DND-41 (cell line): Measurements from ENCODE around the gene FZD4.

ENCODE experiments used
- ATAC-seq: fragments of 200-7000 bp; cut with Tn5 transposase; 3 replicates; pipeline ENCODE4 v1.9.1; 2021; ENCODE audit warnings: low read depth; ENCODE audit not compliant: insufficient read depth
- DNase-seq: peaks from one replicate; pipeline ENCODE4 v3.0.0-alpha.2; 2020
- H2AFZ ChIP-seq: 2 replicates; pipeline ENCODE4 v1.6.0; 2012; ENCODE audit warnings: low read depth, low read length
- H3K27ac ChIP-seq: 2 replicates; pipeline ENCODE4 v1.5.1; 2012; ENCODE audit warnings: low read length, inconsistent platforms
- H3K27me3 ChIP-seq: fragments of 200-600 bp; sonication (generic); 2 replicates; pipeline ENCODE4 v1.6.0; 2012; ENCODE audit warnings: low read length, mild to moderate bottlenecking, inconsistent platforms; ENCODE audit not compliant: insufficient read depth, poor library complexity
- H3K36me3 ChIP-seq: 2 replicates; pipeline ENCODE4 v1.5.1; 2012; ENCODE audit warnings: low read length, inconsistent platforms; ENCODE audit not compliant: insufficient read depth
- H3K4me1 ChIP-seq: 2 replicates; pipeline ENCODE4 v1.5.1; 2012; ENCODE audit warnings: mild to moderate bottlenecking, low read length; ENCODE audit not compliant: insufficient read depth
- H3K4me2 ChIP-seq: 2 replicates; pipeline ENCODE4 v1.6.0; 2012; ENCODE audit warnings: mild to moderate bottlenecking, moderate library complexity, low read length, inconsistent platforms; ENCODE audit not compliant: insufficient read depth
- H3K4me3 ChIP-seq, 2 experiments: fragments of 200-600 bp in 1 of 2; shearing (Covaris generic) in 1 of 2; 2 replicates each; pipeline ENCODE4 v1.5.1; 2012 to 2016; ENCODE audit warnings: inconsistent platforms in 2 of 2, low read length in 2 of 2, mild to moderate bottlenecking in 2 of 2, low read depth in 1 of 2, moderate library complexity in 1 of 2
- H3K79me2 ChIP-seq: 2 replicates; pipeline ENCODE4 v1.6.0; 2012; ENCODE audit warnings: low read length, inconsistent platforms; ENCODE audit not compliant: insufficient read depth
- H3K9ac ChIP-seq: 2 replicates; pipeline ENCODE4 v1.6.0; 2012; ENCODE audit warnings: low read depth, mild to moderate bottlenecking, inconsistent platforms, low read length, moderate library complexity
- H3K9me3 ChIP-seq: 2 replicates; pipeline ENCODE4 v1.5.1; 2012; ENCODE audit warnings: low read length, moderate library complexity, mild to moderate bottlenecking, inconsistent platforms; ENCODE audit not compliant: insufficient read depth, severe bottlenecking
- H4K20me1 ChIP-seq: 2 replicates; pipeline ENCODE4 v1.6.0; 2012; ENCODE audit warnings: low read length; ENCODE audit not compliant: insufficient read depth
- CTCF ChIP-seq: IDR thresholded peaks from 2 replicates; pipeline ENCODE4 v1.5.1; 2012; ENCODE audit warnings: borderline replicate concordance, low read length, moderate library complexity, mild to moderate bottlenecking; ENCODE audit not compliant: poor library complexity, severe bottlenecking; ENCODE audit errors: extremely low read depth
- EZH2 ChIP-seq: IDR thresholded peaks from 3 replicates; pipeline ENCODE4 v1.6.1; 2012; ENCODE audit warnings: borderline replicate concordance, low read depth, mild to moderate bottlenecking, moderate library complexity, low read length, inconsistent platforms; ENCODE audit not compliant: severe bottlenecking

FZD4 gene

DNA sequence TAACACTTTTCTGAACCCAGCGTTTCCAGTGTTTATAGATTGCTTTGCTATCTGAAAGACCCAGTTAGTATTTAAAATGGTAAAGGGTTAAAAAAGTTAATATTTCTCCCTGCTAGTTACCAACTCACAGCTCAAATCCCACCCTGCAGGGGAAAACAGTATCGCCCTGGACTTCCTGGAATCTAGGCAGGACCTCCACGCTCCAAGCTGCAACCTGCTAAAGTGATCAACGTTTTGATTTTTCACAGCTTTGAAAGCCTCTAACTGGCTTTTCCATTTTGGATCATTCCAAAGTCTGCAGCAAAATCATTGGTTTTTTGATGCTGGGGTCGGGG is 4.6 kb downstream of the FZD4 start:
- Histone ChIP-seq H3K9me3 (no peaks in the 10 kb centered on the region), H3K9ac (no peak overlapping the region), H3K4me2 (no peak overlapping the region), H2AFZ (no peak overlapping the region), H3K79me2 (no peaks in the 10 kb centered on the region), H3K36me3 (no peaks in the 10 kb centered on the region), H3K27ac (no peak overlapping the region), H4K20me1 (no peaks in the 10 kb centered on the region), H3K4me1 (no peaks in the 10 kb centered on the region), H3K4me3 (no peak overlapping the region), H3K27me3 (peaks cover 13% of the 10 kb centered on the region)
- TF ChIP-seq CTCF (no peak), EZH2 (no peak)
- ATAC-seq (no peak), DNase-seq (no peak)

- ATAC-seq: no peak
- TF ChIP-seq EZH2: no peak
- TF ChIP-seq CTCF: no peak
- Histone ChIP-seq H3K4me2 (no peak overlapping the region), H3K36me3 (no peaks in the 10 kb centered on the region), H3K9me3 (no peaks in the 10 kb centered on the region), H3K4me1 (no peaks in the 10 kb centered on the region), H4K20me1 (no peaks in the 10 kb centered on the region), H3K27ac (no peak overlapping the region), H3K4me3 (no peak overlapping the region), H3K27me3 (peaks cover 13% of the 10 kb centered on the region), H2AFZ (no peak overlapping the region), H3K9ac (no peak overlapping the region), H3K79me2 (no peaks in the 10 kb centered on the region)
- DNase-seq: no peak
These were observed 5.1 kb downstream of the FZD4 start for GRCh38 chr11:86949995-86950660.

DNA sequence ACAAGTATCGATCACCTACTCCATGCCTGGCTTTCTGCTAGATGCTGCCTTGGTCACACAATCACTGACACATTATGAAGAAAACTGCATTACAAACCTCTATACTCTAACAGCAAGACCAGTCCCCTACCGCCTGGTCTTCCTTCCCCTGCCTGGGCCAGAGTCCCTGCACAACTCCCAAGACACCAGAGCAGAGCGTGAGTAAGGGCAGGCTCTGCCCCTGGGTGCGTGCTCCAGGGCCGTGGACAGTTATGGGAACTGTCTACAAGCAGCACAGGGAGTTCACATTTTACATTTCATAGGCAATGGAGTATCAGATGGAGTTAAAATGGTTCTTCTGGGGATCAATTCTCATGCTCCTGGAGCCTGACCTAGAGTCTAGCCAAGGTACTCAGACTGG is 6.5 kb downstream of the FZD4 start:
- Histone ChIP-seq H3K27me3 (peaks cover 13% of the 10 kb centered on the region), H3K4me1 (no peaks in the 10 kb centered on the region), H3K27ac (no peak overlapping the region), H4K20me1 (no peaks in the 10 kb centered on the region), H3K4me2 (no peak overlapping the region), H3K9ac (no peak overlapping the region), H3K79me2 (no peaks in the 10 kb centered on the region), H3K9me3 (no peaks in the 10 kb centered on the region), H2AFZ (no peak overlapping the region), H3K36me3 (no peaks in the 10 kb centered on the region), H3K4me3 (no peak overlapping the region)
- TF ChIP-seq CTCF (no peak), EZH2 (no peak)
- ATAC-seq (no peak), DNase-seq (no peak)

DNA sequence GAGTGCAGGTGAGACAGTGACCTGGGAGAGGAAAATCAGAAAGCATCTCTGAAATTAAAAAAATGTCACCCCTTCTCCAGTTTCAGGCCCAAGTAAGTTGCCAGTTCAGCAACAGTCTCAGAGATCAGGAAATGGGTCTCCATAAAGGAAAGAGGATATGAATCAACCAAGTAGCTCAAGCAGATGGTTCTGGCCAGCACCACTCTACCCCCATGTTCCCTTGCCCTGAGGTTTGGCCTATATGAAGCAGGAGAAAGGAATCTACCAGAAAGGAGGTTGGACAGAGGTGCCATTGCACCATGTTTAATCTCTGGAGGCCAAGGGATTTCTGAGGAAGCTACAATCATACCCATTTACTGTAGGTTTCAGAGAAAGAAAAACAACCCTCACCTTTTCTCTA is 7.7 kb downstream of the FZD4 start:
- ATAC-seq: no peak
- no peaks in the 10 kb centered on the region for H3K4me1 ChIP-seq
- H3K27ac ChIP-seq: no peak overlapping the region

More for the DNA sequence above, 7.7 kb downstream of the FZD4 start:
- H3K4me2 ChIP-seq: no peak overlapping the region
- no peak overlapping the region for H2AFZ ChIP-seq
- no peaks in the 10 kb centered on the region for H4K20me1 ChIP-seq
- no peaks in the 10 kb centered on the region for H3K36me3 ChIP-seq
- TF ChIP-seq CTCF: no peak
- TF ChIP-seq EZH2: no peak
- H3K4me3 ChIP-seq: no peak overlapping the region
- no peaks in the 10 kb centered on the region for H3K79me2 ChIP-seq
- no peak overlapping the region for H3K9ac ChIP-seq
- no peak for DNase-seq
- H3K27me3 ChIP-seq: peaks cover 13% of the 10 kb centered on the region
- no peaks in the 10 kb centered on the region for H3K9me3 ChIP-seq
